ENCODE data around the gene C11orf16.

C11orf16 gene

DNA sequence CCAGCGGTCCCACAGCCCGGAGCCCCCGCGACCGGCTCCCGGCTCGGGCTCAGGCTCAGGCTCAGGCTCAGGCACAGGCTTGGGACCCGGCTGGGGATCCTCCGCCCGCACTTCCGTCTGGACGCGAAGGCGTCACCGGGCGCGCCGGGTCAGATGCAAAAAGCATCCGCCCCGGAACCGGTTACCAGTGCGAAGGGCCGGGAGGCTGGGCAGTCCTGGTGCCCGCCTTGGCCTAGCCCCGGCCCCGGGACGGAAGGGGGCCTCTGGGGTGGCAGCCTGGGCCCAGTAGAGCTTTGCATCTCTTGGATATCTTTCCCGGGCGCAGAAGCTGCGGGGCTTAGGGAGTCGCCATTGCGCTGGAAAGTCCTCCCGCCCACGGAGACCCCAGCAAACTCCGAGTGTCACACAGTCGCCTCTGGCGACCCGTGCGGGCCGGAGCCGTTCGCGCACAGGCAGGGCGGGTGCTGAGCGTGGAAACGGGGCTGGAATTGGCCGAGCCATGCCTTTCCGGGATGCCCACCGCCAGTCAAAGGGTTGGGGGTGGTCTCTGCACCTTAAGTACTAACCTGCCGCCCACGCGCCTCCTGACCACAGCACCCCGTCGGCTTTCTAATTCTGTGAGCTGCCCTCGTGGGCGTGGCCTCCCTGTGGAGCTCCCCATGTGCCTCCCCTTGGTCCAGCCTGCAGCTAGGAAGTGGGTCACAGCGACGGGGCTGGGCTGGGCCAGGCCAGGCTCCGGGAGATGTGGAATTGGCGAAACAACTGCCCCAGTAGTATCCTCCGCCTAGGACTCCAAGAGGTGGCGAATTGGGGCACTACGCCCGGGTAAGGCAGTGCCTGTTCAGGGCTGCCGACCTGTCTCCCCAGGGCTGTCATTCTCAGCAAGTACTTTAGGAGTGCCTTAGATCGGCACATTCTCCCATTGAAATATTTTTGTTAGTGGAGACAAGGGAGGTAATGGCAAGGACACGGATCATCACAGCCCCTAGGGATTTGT lies 31.9 kb upstream of the C11orf16 start, which contains the start of gene TMEM9B (continued):
- TF ChIP-seq, protein P1, sequence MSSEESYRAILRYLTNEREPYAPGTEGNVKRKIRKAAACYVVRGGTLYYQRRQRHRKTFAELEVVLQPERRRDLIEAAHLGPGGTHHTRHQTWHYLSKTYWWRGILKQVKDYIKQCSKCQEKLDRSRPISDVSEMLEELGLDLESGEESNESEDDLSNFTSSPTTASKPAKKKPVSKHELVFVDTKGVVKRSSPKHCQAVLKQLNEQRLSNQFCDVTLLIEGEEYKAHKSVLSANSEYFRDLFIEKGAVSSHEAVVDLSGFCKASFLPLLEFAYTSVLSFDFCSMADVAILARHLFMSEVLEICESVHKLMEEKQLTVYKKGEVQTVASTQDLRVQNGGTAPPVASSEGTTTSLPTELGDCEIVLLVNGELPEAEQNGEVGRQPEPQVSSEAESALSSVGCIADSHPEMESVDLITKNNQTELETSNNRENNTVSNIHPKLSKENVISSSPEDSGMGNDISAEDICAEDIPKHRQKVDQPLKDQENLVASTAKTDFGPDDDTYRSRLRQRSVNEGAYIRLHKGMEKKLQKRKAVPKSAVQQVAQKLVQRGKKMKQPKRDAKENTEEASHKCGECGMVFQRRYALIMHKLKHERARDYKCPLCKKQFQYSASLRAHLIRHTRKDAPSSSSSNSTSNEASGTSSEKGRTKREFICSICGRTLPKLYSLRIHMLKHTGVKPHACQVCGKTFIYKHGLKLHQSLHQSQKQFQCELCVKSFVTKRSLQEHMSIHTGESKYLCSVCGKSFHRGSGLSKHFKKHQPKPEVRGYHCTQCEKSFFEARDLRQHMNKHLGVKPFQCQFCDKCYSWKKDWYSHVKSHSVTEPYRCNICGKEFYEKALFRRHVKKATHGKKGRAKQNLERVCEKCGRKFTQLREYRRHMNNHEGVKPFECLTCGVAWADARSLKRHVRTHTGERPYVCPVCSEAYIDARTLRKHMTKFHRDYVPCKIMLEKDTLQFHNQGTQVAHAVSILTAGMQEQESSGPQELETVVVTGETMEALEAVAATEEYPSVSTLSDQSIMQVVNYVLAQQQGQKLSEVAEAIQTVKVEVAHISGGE (tag by site-specific recombination; conservative IDR thresholded peaks at IDR 0.05; ENCODE audit: low read depth): peak; percentile 95
- TF ChIP-seq, protein P2, sequence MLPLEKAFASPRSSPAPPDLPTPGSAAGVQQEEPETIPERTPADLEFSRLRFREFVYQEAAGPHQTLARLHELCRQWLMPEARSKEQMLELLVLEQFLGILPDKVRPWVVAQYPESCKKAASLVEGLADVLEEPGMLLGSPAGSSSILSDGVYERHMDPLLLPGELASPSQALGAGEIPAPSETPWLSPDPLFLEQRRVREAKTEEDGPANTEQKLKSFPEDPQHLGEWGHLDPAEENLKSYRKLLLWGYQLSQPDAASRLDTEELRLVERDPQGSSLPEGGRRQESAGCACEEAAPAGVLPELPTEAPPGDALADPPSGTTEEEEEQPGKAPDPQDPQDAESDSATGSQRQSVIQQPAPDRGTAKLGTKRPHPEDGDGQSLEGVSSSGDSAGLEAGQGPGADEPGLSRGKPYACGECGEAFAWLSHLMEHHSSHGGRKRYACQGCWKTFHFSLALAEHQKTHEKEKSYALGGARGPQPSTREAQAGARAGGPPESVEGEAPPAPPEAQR (tag by site-specific recombination; IDR thresholded peaks at IDR 0.05): no peak
- TF ChIP-seq, protein P3, sequence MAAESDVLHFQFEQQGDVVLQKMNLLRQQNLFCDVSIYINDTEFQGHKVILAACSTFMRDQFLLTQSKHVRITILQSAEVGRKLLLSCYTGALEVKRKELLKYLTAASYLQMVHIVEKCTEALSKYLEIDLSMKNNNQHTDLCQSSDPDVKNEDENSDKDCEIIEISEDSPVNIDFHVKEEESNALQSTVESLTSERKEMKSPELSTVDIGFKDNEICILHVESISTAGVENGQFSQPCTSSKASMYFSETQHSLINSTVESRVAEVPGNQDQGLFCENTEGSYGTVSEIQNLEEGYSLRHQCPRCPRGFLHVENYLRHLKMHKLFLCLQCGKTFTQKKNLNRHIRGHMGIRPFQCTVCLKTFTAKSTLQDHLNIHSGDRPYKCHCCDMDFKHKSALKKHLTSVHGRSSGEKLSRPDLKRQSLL (tag by site-specific recombination; IDR thresholded peaks at IDR 0.05): peak; percentile 77
- TF ChIP-seq ZNF10 (tag by site-specific recombination; IDR thresholded peaks at IDR 0.05) (no peak), BCL11A (tag by site-specific recombination; IDR thresholded peaks at IDR 0.05; ENCODE audit: low read depth) (peak; percentile 60), ZNF664 (tag by site-specific recombination; IDR thresholded peaks at IDR 0.05) (no peak), OSR2 (tag by site-specific recombination; IDR thresholded peaks at IDR 0.05) (no peak), ZNF623 (tag by site-specific recombination; IDR thresholded peaks at IDR 0.05) (0 out of 2 replicates have a peak, but pooled peaks have one; percentile 7), YY1 (tag by site-specific recombination; IDR thresholded peaks at IDR 0.05) (0 out of 2 replicates have a peak, but pooled peaks have one; percentile 43), ZNF585B (tag by site-specific recombination; IDR thresholded peaks at IDR 0.05) (no peak), ZNF350 (tag by site-specific recombination; IDR thresholded peaks at IDR 0.05) (no peak), HOXA7 (CRISPR knock-in tag; IDR thresholded peaks at IDR 0.05; ENCODE audit: borderline replicate concordance) (no peak), ZNF544 (tag by site-specific recombination; IDR thresholded peaks at IDR 0.05) (no peak), ZNF324 (tag by site-specific recombination; IDR thresholded peaks at IDR 0.05) (peak; percentile 54; the same call in 1 of the 2 replicates), KLF10 (tag by site-specific recombination; IDR thresholded peaks at IDR 0.05) (peak; percentile 55; the same call in 1 of the 2 replicates), ZNF529 (tag by site-specific recombination; IDR thresholded peaks at IDR 0.05; ENCODE audit: insufficient replicate concordance) (no peak), SP2 (tag by site-specific recombination; IDR thresholded peaks at IDR 0.05) (peak; percentile 81), ZBTB48 (tag by site-specific recombination; IDR thresholded peaks at IDR 0.05) (peak; percentile 12; the same call in 1 of the 2 replicates), ZBTB8A (tag by site-specific recombination; IDR thresholded peaks at IDR 0.05) (peak; percentile 90)
- TF ChIP-seq, protein P4, sequence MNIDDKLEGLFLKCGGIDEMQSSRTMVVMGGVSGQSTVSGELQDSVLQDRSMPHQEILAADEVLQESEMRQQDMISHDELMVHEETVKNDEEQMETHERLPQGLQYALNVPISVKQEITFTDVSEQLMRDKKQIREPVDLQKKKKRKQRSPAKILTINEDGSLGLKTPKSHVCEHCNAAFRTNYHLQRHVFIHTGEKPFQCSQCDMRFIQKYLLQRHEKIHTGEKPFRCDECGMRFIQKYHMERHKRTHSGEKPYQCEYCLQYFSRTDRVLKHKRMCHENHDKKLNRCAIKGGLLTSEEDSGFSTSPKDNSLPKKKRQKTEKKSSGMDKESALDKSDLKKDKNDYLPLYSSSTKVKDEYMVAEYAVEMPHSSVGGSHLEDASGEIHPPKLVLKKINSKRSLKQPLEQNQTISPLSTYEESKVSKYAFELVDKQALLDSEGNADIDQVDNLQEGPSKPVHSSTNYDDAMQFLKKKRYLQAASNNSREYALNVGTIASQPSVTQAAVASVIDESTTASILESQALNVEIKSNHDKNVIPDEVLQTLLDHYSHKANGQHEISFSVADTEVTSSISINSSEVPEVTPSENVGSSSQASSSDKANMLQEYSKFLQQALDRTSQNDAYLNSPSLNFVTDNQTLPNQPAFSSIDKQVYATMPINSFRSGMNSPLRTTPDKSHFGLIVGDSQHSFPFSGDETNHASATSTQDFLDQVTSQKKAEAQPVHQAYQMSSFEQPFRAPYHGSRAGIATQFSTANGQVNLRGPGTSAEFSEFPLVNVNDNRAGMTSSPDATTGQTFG (tag by site-specific recombination; IDR thresholded peaks at IDR 0.05; ENCODE audit: borderline replicate concordance): no peak
- TF ChIP-seq, protein P5, sequence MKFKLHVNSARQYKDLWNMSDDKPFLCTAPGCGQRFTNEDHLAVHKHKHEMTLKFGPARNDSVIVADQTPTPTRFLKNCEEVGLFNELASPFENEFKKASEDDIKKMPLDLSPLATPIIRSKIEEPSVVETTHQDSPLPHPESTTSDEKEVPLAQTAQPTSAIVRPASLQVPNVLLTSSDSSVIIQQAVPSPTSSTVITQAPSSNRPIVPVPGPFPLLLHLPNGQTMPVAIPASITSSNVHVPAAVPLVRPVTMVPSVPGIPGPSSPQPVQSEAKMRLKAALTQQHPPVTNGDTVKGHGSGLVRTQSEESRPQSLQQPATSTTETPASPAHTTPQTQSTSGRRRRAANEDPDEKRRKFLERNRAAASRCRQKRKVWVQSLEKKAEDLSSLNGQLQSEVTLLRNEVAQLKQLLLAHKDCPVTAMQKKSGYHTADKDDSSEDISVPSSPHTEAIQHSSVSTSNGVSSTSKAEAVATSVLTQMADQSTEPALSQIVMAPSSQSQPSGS (tag by site-specific recombination; IDR thresholded peaks at IDR 0.05; ENCODE audit: low read depth): no peak
- TF ChIP-seq, protein P6, sequence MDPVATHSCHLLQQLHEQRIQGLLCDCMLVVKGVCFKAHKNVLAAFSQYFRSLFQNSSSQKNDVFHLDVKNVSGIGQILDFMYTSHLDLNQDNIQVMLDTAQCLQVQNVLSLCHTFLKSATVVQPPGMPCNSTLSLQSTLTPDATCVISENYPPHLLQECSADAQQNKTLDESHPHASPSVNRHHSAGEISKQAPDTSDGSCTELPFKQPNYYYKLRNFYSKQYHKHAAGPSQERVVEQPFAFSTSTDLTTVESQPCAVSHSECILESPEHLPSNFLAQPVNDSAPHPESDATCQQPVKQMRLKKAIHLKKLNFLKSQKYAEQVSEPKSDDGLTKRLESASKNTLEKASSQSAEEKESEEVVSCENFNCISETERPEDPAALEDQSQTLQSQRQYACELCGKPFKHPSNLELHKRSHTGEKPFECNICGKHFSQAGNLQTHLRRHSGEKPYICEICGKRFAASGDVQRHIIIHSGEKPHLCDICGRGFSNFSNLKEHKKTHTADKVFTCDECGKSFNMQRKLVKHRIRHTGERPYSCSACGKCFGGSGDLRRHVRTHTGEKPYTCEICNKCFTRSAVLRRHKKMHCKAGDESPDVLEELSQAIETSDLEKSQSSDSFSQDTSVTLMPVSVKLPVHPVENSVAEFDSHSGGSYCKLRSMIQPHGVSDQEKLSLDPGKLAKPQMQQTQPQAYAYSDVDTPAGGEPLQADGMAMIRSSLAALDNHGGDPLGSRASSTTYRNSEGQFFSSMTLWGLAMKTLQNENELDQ (tag by site-specific recombination; IDR thresholded peaks at IDR 0.05; ENCODE audit: low read depth): no peak
- TF ChIP-seq, protein P7, sequence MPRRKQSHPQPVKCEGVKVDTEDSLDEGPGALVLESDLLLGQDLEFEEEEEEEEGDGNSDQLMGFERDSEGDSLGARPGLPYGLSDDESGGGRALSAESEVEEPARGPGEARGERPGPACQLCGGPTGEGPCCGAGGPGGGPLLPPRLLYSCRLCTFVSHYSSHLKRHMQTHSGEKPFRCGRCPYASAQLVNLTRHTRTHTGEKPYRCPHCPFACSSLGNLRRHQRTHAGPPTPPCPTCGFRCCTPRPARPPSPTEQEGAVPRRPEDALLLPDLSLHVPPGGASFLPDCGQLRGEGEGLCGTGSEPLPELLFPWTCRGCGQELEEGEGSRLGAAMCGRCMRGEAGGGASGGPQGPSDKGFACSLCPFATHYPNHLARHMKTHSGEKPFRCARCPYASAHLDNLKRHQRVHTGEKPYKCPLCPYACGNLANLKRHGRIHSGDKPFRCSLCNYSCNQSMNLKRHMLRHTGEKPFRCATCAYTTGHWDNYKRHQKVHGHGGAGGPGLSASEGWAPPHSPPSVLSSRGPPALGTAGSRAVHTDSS (tag by site-specific recombination; IDR thresholded peaks at IDR 0.05): no peak

All from HEK293 (cell line).